ENCODE measurements around the gene TBL1XR1. TPM values are rescaled to one million over a fixed set of nuclear protein-coding genes. Genes with fewer than 3 reads are reported as not detected.

TBL1XR1 gene
- total and polyA plus RNA-seq, 2 of the 13 experiments (the other 11 are each of a cell fraction or from before 2014, with no cell fraction given) = 57.7 to 62.5 TPM

DNA sequence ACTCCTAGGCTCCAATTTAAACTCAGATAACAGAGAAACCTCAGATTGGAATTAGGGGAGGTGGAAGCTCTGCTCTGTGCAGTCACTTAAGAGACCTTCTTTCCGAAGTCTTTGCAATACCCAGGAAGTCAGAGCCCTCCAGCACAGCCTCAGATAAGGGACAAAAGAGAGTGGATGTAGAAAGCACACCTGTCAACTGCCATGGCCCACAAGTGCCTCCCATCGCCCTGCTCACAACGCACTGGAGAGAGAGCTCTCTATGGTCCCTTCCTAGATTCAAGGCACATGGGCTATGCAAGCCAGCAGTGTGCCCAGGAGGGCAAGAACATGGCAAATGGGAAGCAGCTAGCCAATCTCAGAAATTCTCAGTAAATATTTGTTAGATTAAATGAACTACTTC lies 47.3 kb upstream of the TBL1XR1 start (continued):
- TF ChIP-seq, protein P1, sequence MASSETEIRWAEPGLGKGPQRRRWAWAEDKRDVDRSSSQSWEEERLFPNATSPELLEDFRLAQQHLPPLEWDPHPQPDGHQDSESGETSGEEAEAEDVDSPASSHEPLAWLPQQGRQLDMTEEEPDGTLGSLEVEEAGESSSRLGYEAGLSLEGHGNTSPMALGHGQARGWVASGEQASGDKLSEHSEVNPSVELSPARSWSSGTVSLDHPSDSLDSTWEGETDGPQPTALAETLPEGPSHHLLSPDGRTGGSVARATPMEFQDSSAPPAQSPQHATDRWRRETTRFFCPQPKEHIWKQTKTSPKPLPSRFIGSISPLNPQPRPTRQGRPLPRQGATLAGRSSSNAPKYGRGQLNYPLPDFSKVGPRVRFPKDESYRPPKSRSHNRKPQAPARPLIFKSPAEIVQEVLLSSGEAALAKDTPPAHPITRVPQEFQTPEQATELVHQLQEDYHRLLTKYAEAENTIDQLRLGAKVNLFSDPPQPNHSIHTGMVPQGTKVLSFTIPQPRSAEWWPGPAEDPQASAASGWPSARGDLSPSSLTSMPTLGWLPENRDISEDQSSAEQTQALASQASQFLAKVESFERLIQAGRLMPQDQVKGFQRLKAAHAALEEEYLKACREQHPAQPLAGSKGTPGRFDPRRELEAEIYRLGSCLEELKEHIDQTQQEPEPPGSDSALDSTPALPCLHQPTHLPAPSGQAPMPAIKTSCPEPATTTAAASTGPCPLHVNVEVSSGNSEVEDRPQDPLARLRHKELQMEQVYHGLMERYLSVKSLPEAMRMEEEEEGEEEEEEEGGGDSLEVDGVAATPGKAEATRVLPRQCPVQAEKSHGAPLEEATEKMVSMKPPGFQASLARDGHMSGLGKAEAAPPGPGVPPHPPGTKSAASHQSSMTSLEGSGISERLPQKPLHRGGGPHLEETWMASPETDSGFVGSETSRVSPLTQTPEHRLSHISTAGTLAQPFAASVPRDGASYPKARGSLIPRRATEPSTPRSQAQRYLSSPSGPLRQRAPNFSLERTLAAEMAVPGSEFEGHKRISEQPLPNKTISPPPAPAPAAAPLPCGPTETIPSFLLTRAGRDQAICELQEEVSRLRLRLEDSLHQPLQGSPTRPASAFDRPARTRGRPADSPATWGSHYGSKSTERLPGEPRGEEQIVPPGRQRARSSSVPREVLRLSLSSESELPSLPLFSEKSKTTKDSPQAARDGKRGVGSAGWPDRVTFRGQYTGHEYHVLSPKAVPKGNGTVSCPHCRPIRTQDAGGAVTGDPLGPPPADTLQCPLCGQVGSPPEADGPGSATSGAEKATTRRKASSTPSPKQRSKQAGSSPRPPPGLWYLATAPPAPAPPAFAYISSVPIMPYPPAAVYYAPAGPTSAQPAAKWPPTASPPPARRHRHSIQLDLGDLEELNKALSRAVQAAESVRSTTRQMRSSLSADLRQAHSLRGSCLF (CRISPR knock-in tag; IDR thresholded peaks at IDR 0.05; ENCODE audit: borderline replicate concordance) = no peak
- TF ChIP-seq CSRNP1 (CRISPR knock-in tag; IDR thresholded peaks at IDR 0.05) (no peak), ZNF225 (CRISPR knock-in tag; IDR thresholded peaks at IDR 0.05) (no peak)

GRCh38 chr3:177238686-177239216 lies 41.5 kb upstream of the TBL1XR1 start:
- Histone ChIP-seq H3K4me3 (replicated peaks in 1 of 3; ENCODE audit: insufficient read depth in 1 of 3, low read depth in 2 of 3, low read length in 3 of 3) (no peak overlapping the region), H2AFZ (ENCODE audit: low read length) (no peak overlapping the region), H3K4me2 (ENCODE audit: low read depth, low read length) (no peak overlapping the region), H3K27ac (ENCODE audit: extremely low read length, insufficient read depth, low read length) (no peak overlapping the region), H3K9me3 (ENCODE audit: low read length) (no peaks in the 10 kb centered on the region), H3K79me2 (ENCODE audit: insufficient read depth, low read length) (no peaks in the 10 kb centered on the region), H3K27me3 (ENCODE audit: control insufficient read depth in 1 of 2, insufficient read depth in 2 of 2, low read length in 2 of 2) (no peaks in the 10 kb centered on the region), H3K36me3 (replicated peaks in 1 of 2; ENCODE audit: control insufficient read depth in 1 of 2, insufficient read depth in 2 of 2, low read length in 2 of 2) (no peaks in the 10 kb centered on the region), H3K9ac (ENCODE audit: insufficient read depth, low read depth, low read length) (no peak overlapping the region), H3K4me1 (ENCODE audit: insufficient read depth, low read length) (no peaks in the 10 kb centered on the region), H4K20me1 (ENCODE audit: insufficient read depth, low read length) (no peaks in the 10 kb centered on the region)
- ATAC-seq (no peak), DNase-seq (ENCODE audit: low spot score) (no peak), FAIRE-seq (no peak)
- intact Hi-C loops (cut with micrococcal nuclease; ENCODE audit: unreplicated experiment) = no loop called here
- in situ Hi-C loops (cut with HindIII; ENCODE audit: extremely low pct_ligation_motif_present, low pct_unique_long_range_greater_than_20kb) = no loop called here
- BruUV-seq (replicated peaks) = no TSS peak
- ChIA-PET CTCF (ENCODE audit: low intra/inter-chr PET ratio, low total read pairs) (no interaction called here), POLR2A (no interaction called here)
- WGBS (ENCODE audit: low lambda C conversion rate) = 54% methylated on average over 2 of the region's 2 CpGs
- TF ChIP-seq HNF1B (CRISPR knock-in tag; IDR thresholded peaks at IDR 0.05) (no peak), HMG20B (CRISPR knock-in tag; conservative IDR thresholded peaks at IDR 0.05) (no peak), ZFP1 (CRISPR knock-in tag; IDR thresholded peaks at IDR 0.05) (no peak), HINFP (CRISPR knock-in tag; IDR thresholded peaks at IDR 0.05; ENCODE audit: low read depth) (no peak), ZNF20 (CRISPR knock-in tag; IDR thresholded peaks at IDR 0.05) (no peak), ZBTB43 (CRISPR knock-in tag; conservative IDR thresholded peaks at IDR 0.05) (no peak), ZSCAN25 (CRISPR knock-in tag; IDR thresholded peaks at IDR 0.05) (no peak), ZNF382 (CRISPR knock-in tag; IDR thresholded peaks at IDR 0.05; ENCODE audit: borderline replicate concordance) (no peak)
